ENCODE measurements around the gene MRPS18A. TPM values are rescaled to one million over a fixed set of nuclear protein-coding genes. Genes with fewer than 3 reads are reported as not detected.

The MRPS18A gene
- total and polyA plus RNA-seq, 2 of the 13 experiments (the other 11 are each of a cell fraction or from before 2014, with no cell fraction given): 87.8 to 89.1 TPM

- TF ChIP-seq HMGXB3 (CRISPR knock-in tag; IDR thresholded peaks at IDR 0.05; ENCODE audit: borderline replicate concordance): no peak
- TF ChIP-seq, protein P1, sequence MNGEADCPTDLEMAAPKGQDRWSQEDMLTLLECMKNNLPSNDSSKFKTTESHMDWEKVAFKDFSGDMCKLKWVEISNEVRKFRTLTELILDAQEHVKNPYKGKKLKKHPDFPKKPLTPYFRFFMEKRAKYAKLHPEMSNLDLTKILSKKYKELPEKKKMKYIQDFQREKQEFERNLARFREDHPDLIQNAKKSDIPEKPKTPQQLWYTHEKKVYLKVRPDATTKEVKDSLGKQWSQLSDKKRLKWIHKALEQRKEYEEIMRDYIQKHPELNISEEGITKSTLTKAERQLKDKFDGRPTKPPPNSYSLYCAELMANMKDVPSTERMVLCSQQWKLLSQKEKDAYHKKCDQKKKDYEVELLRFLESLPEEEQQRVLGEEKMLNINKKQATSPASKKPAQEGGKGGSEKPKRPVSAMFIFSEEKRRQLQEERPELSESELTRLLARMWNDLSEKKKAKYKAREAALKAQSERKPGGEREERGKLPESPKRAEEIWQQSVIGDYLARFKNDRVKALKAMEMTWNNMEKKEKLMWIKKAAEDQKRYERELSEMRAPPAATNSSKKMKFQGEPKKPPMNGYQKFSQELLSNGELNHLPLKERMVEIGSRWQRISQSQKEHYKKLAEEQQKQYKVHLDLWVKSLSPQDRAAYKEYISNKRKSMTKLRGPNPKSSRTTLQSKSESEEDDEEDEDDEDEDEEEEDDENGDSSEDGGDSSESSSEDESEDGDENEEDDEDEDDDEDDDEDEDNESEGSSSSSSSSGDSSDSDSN (CRISPR knock-in tag; IDR thresholded peaks at IDR 0.05): no peak
- no peak for TF ChIP-seq KLF15 (CRISPR knock-in tag; IDR thresholded peaks at IDR 0.05; ENCODE audit: borderline replicate concordance)
- TF ChIP-seq, protein P2, sequence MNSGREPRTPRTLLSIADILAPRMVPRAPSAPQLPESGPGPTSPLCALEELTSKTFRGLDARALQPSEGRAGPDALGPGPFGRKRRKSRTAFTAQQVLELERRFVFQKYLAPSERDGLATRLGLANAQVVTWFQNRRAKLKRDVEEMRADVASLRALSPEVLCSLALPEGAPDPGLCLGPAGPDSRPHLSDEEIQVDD (CRISPR knock-in tag; IDR thresholded peaks at IDR 0.05; ENCODE audit: borderline replicate concordance): no peak
- TF ChIP-seq ZMYM3 (CRISPR knock-in tag; IDR thresholded peaks at IDR 0.05): peak; percentile 21; the same call in 1 of the 2 replicates
- 0 out of 2 replicates have a peak, but pooled peaks have one; percentile 7 for TF ChIP-seq ERF (CRISPR knock-in tag; IDR thresholded peaks at IDR 0.05)
- no peak for TF ChIP-seq ZNF800 (CRISPR knock-in tag; IDR thresholded peaks at IDR 0.05)
- TF ChIP-seq ZNF501 (CRISPR knock-in tag; IDR thresholded peaks at IDR 0.05): 0 out of 2 replicates have a peak, but pooled peaks have one; percentile 11
- TF ChIP-seq ZNF567 (CRISPR knock-in tag; IDR thresholded peaks at IDR 0.05; ENCODE audit: borderline replicate concordance): peak; percentile 21; the same call in 1 of the 2 replicates
- 0 out of 2 replicates have a peak, but pooled peaks have one; percentile 13 for TF ChIP-seq RARA (CRISPR knock-in tag; IDR thresholded peaks at IDR 0.05)
- no peak for TF ChIP-seq ZFP1 (CRISPR knock-in tag; IDR thresholded peaks at IDR 0.05)
- TF ChIP-seq MLXIP (CRISPR knock-in tag; IDR thresholded peaks at IDR 0.05; ENCODE audit: borderline replicate concordance): no peak
- TF ChIP-seq, protein P3, sequence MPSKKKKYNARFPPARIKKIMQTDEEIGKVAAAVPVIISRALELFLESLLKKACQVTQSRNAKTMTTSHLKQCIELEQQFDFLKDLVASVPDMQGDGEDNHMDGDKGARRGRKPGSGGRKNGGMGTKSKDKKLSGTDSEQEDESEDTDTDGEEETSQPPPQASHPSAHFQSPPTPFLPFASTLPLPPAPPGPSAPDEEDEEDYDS (CRISPR knock-in tag; IDR thresholded peaks at IDR 0.05): no peak
- TF ChIP-seq MEF2D (CRISPR knock-in tag; IDR thresholded peaks at IDR 0.05): no peak
- 0 out of 2 replicates have a peak, but pooled peaks have one; percentile 10 for TF ChIP-seq ZNF605 (CRISPR knock-in tag; IDR thresholded peaks at IDR 0.05)
Measured at GRCh38 chr6:43698584-43699349, 11.2 kb upstream of the MRPS18A start (continued).

All from HepG2 (cell line).